Body of pancreas (tissue), 4 donors: ENCODE measurements around the gene FABP1.

Experiments used
- POLR2A ChIP-seq, 3 donors: fragments of 450-650 bp; IDR thresholded peaks; one replicate each; pipeline ENCODE4 v1.6.1; 2016; ENCODE audit warnings: antibody characterized with exemption in 3 of 3, mild to moderate bottlenecking in 2 of 3
- TF ChIP-seq, protein P1 (sequence below), 7 experiments: fragments of 450-650 bp in 4 of 7; fragments of 200-600 bp in 3 of 7; sonication (generic) in 3 of 7; IDR thresholded peaks; one replicate each; pipeline ENCODE4 v1.5.1; 2016 to 2019; ENCODE audit warnings: antibody characterized with exemption in 7 of 7

DNA sequence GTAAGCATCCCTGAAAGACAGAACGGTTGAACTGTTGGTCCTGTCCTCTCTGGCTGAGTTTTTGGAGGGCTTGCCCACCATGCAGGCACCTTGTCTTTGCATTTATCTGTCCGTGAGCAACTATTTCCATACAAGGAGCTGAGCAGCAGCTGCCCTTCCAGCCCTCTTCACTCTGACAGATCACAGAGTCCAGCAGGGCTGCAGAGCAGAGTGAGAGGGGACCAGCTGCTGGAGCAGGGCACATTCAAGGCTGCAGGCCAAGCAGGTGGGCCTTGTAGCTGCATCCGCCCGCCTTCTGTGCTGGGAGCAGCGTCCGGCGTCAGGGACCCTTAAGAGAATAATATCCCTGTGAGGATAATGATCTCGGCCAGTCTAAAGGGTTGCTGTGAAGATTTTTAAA is 50.8 kb downstream of the FABP1 start:
- TF ChIP-seq POLR2A (IDR thresholded peaks at IDR 0.05) = no peak
- TF ChIP-seq, protein P1, sequence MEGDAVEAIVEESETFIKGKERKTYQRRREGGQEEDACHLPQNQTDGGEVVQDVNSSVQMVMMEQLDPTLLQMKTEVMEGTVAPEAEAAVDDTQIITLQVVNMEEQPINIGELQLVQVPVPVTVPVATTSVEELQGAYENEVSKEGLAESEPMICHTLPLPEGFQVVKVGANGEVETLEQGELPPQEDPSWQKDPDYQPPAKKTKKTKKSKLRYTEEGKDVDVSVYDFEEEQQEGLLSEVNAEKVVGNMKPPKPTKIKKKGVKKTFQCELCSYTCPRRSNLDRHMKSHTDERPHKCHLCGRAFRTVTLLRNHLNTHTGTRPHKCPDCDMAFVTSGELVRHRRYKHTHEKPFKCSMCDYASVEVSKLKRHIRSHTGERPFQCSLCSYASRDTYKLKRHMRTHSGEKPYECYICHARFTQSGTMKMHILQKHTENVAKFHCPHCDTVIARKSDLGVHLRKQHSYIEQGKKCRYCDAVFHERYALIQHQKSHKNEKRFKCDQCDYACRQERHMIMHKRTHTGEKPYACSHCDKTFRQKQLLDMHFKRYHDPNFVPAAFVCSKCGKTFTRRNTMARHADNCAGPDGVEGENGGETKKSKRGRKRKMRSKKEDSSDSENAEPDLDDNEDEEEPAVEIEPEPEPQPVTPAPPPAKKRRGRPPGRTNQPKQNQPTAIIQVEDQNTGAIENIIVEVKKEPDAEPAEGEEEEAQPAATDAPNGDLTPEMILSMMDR (IDR thresholded peaks at IDR 0.05) = no peak
